Measurements from ENCODE around the gene TXNRD1. TPM values are rescaled to one million over a fixed set of nuclear protein-coding genes. Genes with fewer than 3 reads are reported as not detected.

TXNRD1 gene
- total and polyA plus RNA-seq, 2 experiments from 2014 or later: 43.5 to 74.9 TPM

DNA sequence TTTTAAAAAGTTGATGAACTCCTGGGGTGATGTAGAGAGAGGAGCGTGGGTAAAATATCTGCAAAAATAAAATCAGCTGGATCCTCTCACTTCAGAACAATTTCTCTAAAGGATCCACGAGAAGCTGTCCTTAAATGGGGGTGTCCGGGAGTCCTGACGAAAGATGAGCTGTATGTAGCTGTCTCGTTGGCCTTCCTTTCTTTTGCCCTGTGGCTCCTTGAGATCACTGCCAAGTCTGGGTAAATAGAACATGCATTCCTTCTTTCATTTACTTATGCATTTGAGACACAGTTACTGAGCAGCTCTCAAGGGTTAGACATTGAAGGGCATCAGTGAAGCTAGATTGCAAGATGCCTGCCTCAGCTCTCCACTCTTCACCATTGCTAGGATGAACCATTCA is 35.2 kb upstream of the TXNRD1 start:
- Histone ChIP-seq H3K4me3 (no peak overlapping the region), H3K27me3 (no peaks in the 10 kb centered on the region), H3K4me1 (ENCODE audit: low read depth) (no peaks in the 10 kb centered on the region), H3K27ac (no peak overlapping the region), H3K9me3 (ENCODE audit: low read depth) (no peaks in the 10 kb centered on the region), H3K36me3 (no peaks in the 10 kb centered on the region)
- DNase-seq (ENCODE audit: low read depth in 1 of 2, low spot score in 1 of 2): no peak
- TF ChIP-seq, protein P1, sequence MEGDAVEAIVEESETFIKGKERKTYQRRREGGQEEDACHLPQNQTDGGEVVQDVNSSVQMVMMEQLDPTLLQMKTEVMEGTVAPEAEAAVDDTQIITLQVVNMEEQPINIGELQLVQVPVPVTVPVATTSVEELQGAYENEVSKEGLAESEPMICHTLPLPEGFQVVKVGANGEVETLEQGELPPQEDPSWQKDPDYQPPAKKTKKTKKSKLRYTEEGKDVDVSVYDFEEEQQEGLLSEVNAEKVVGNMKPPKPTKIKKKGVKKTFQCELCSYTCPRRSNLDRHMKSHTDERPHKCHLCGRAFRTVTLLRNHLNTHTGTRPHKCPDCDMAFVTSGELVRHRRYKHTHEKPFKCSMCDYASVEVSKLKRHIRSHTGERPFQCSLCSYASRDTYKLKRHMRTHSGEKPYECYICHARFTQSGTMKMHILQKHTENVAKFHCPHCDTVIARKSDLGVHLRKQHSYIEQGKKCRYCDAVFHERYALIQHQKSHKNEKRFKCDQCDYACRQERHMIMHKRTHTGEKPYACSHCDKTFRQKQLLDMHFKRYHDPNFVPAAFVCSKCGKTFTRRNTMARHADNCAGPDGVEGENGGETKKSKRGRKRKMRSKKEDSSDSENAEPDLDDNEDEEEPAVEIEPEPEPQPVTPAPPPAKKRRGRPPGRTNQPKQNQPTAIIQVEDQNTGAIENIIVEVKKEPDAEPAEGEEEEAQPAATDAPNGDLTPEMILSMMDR (IDR thresholded peaks at IDR 0.05; ENCODE audit: low read depth, low read length): no peak

DNA sequence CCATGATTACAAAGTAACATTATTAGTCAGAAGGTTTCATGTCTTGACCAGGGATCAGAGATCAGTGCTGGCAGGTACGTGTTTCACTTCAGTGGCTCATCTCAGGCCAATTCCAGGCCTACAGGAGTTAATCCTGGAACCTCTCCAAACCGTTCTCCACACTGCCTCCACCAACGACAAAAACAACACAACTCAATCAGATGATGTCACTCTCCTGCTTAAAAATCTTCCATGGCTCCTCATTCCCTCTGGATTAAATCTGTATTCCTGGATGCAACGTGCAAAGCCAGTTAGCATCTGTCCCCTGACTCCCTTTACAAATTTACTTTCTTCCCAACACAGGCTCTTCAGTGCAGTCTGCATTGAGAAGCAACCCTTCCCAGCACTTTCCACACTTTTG is 34.3 kb upstream of the TXNRD1 start:
- Histone ChIP-seq H3K4me3 (no peak overlapping the region), H3K36me3 (no peaks in the 10 kb centered on the region), H3K27me3 (no peaks in the 10 kb centered on the region), H3K9me3 (ENCODE audit: low read depth) (no peaks in the 10 kb centered on the region), H3K27ac (no peak overlapping the region), H3K4me1 (ENCODE audit: low read depth) (no peaks in the 10 kb centered on the region)
- peak in 1 of 2 donors; percentile 42 for DNase-seq (ENCODE audit: low read depth in 1 of 2, low spot score in 1 of 2)
- TF ChIP-seq, protein P1 (IDR thresholded peaks at IDR 0.05; ENCODE audit: low read depth, low read length): no peak

DNA sequence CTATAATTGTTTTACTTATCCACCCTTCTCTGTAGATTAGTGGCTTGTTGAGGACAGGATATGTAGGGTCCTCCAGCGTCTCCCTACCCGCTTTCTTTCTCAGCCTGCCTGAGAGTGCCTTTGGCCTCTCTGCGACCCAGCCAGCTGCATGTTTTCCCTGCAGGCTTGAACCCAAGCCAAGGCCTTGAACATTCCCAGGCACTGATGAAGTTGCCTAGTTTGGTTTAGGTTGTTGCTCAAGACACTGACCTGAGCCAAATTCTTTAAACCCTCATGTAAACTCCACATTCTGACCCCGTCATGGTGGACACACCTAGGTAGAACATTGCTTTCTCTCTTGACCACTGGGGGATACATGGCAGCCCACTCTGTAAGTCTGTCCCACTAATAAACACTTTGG is 33.4 kb upstream of the TXNRD1 start:
- DNase-seq (ENCODE audit: low read depth in 1 of 2, low spot score in 1 of 2): peak in 1 of 2 donors; percentile 98
- Histone ChIP-seq H3K4me1 (ENCODE audit: low read depth) (no peaks in the 10 kb centered on the region), H3K27ac (no peak overlapping the region), H3K36me3 (no peaks in the 10 kb centered on the region), H3K4me3 (no peak overlapping the region), H3K27me3 (no peaks in the 10 kb centered on the region), H3K9me3 (ENCODE audit: low read depth) (no peaks in the 10 kb centered on the region)
- TF ChIP-seq, protein P1 (IDR thresholded peaks at IDR 0.05; ENCODE audit: low read depth, low read length): no peak

DNA sequence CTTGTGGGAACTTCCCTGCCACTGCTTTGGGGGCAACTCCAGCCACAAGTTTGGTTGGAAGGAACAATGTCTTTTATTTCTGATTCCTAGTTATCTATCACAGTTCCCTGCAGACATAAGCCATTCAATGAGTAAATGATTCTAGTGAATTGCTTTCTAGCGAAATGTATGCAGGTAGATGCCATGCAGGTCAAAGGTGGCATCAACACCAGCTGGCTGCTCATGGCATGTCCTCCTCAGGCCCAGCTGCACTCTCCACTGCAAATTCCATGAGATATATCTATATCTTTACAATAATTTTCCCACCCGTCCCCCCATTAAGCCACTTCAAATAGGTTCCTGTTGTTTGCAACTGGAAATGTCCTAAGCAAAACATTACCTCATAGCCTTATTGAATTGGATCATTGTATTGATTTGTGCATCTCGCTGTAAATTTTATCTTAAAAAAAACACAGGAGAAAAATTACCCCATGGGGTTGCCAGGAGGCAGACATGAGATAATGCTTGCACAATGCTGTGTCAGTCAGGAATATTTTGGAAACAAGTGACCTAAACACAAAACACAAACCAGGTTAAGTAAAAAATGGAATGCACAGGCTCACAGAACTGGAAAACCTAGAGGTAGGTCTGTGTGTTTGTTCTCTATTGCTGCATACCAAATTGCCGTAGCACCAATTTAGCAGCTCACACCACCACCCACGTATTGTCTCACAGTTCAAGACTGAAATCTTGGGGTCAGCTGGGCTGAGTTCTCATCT is 32.8 kb upstream of the TXNRD1 start:
- Histone ChIP-seq H3K4me3 (no peak overlapping the region), H3K4me1 (ENCODE audit: low read depth) (no peaks in the 10 kb centered on the region), H3K36me3 (no peaks in the 10 kb centered on the region), H3K27me3 (no peaks in the 10 kb centered on the region), H3K27ac (no peak overlapping the region), H3K9me3 (ENCODE audit: low read depth) (no peaks in the 10 kb centered on the region)
- DNase-seq (ENCODE audit: low read depth in 1 of 2, low spot score in 1 of 2): peak in 1 of 2 donors; percentile 57
- TF ChIP-seq, protein P1 (IDR thresholded peaks at IDR 0.05; ENCODE audit: low read depth, low read length): no peak

DNA sequence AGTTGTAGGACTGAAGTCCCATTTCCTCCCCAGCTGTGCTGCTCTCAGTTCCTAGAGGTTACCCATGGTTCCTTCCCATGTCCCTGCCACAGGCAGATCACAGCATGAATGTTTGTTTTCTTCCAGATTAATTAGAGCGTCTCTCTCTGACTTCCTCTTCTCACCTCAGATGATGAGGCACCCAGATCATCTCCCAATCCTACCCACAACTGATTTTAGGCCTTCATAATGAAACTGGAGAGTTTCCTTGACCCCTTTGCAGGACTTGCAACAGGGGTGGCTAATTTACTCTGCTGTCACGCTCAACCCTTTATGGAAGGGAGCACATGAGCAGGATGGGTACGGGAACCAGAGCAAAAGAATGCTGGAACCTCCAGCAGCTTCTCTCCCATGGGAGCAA is 32.1 kb upstream of the TXNRD1 start:
- Histone ChIP-seq H3K4me3 (no peak overlapping the region), H3K9me3 (ENCODE audit: low read depth) (no peaks in the 10 kb centered on the region), H3K36me3 (no peaks in the 10 kb centered on the region), H3K27me3 (no peaks in the 10 kb centered on the region), H3K4me1 (ENCODE audit: low read depth) (no peaks in the 10 kb centered on the region), H3K27ac (no peak overlapping the region)
- DNase-seq (ENCODE audit: low read depth in 1 of 2, low spot score in 1 of 2): no peak
- TF ChIP-seq, protein P1 (IDR thresholded peaks at IDR 0.05; ENCODE audit: low read depth, low read length): no peak

Data from cardiac muscle cell (in vitro differentiated cells and primary cell).